Endothelial cell of umbilical vein (primary cell): Measurements from ENCODE around the gene CXCL14. TPM values are rescaled to one million over a fixed set of nuclear protein-coding genes. Genes with fewer than 3 reads are reported as not detected.

Experiments
- BruUV-seq: library from RNA; stranded (reverse); fragments of 400-500 nt; replicated peaks from 2 replicates; lab custom pipeline; 2021; lab: Mats Ljungman, UMichigan
- CTCF ChIA-PET: fragments of 300-600, 350-600 bp; sonication (Branson Sonifier 250); formaldehyde crosslinking; loops from one replicate; lab custom pipeline; 2021; ENCODE audit warnings: antibody characterized with exemption, inconsistent platforms; lab: Charles Lee
- POLR2A ChIA-PET: fragments of 300-600, 350-600 bp; sonication (Branson Sonifier 250); formaldehyde crosslinking; loops from one replicate; lab custom pipeline; 2021; ENCODE audit warnings: antibody characterized with exemption, inconsistent platforms; lab: Charles Lee
- DNase-seq: peaks from one replicate; pipeline ENCODE4 v3.0.0-alpha.2; 2011; ENCODE audit warnings: low read depth, low spot score
- FAIRE-seq: peaks from 2 replicates; lab custom pipeline; 2011; peaks lifted over from hg19 to GRCh38; lab: Jason Lieb, UNC
- H2AFZ ChIP-seq: 2 replicates; pipeline ENCODE4 v1.6.0; 2012; ENCODE audit warnings: low read depth, low read length, control low read depth, inconsistent platforms
- H3K27ac ChIP-seq: 2 replicates; pipeline ENCODE4 v1.5.1; 2011; ENCODE audit warnings: low read depth, mild to moderate bottlenecking, control low read depth, low read length, moderate library complexity; ENCODE audit not compliant: insufficient read depth
- H3K27me3 ChIP-seq, 2 experiments: 2 replicates each; pipeline versions ENCODE4 v1.6.0 to v1.6.1; 2011; ENCODE audit warnings: low read length in 2 of 2, mixed read lengths in 1 of 2; ENCODE audit not compliant: control insufficient read depth in 2 of 2, insufficient read depth in 2 of 2
- H3K36me3 ChIP-seq, 2 experiments: 2 replicates in 1 of 2; 3 replicates in 1 of 2; pipeline ENCODE4 v1.5.1; 2011; ENCODE audit warnings: low read length in 2 of 2, mild to moderate bottlenecking in 1 of 2, moderate library complexity in 1 of 2; ENCODE audit not compliant: control insufficient read depth in 2 of 2, insufficient read depth in 2 of 2; ENCODE audit errors: extremely low read depth in 1 of 2
- H3K4me1 ChIP-seq: 3 replicates; pipeline ENCODE4 v1.5.1; 2011; ENCODE audit warnings: mild to moderate bottlenecking, low read length; ENCODE audit not compliant: control insufficient read depth, insufficient read depth; ENCODE audit errors: extremely low read depth
- H3K4me2 ChIP-seq: 2 replicates; pipeline ENCODE4 v1.6.1; 2011; ENCODE audit warnings: low read length, control low read depth, mixed read lengths; ENCODE audit not compliant: insufficient read depth
- H3K4me3 ChIP-seq, 3 experiments: fragments of 200-600 bp in 1 of 3; sonication (generic), shearing (Covaris generic) in 1 of 3; replicated peaks in 1 of 3; 2 replicates each; pipeline ENCODE4 v1.5.1; 2011 to 2016; ENCODE audit warnings: control low read depth in 3 of 3, low read length in 3 of 3, mild to moderate bottlenecking in 2 of 3, inconsistent platforms in 1 of 3, low read depth in 1 of 3, moderate library complexity in 1 of 3; ENCODE audit not compliant: insufficient read depth in 1 of 3
- H3K79me2 ChIP-seq: 2 replicates; pipeline ENCODE4 v1.6.0; 2012; ENCODE audit warnings: low read length, inconsistent platforms; ENCODE audit not compliant: control insufficient read depth, insufficient read depth
- H3K9ac ChIP-seq: replicated peaks from 2 replicates; pipeline ENCODE3; 2011; ENCODE audit warnings: low read length, control low read depth; ENCODE audit not compliant: insufficient read depth; ENCODE audit errors: extremely low read depth
- H3K9me1 ChIP-seq: replicated peaks from 3 replicates; pipeline ENCODE4 v1.6.0; 2011; ENCODE audit warnings: mild to moderate bottlenecking, low read length; ENCODE audit not compliant: control insufficient read depth, insufficient read depth; ENCODE audit errors: extremely low read depth
- H3K9me3 ChIP-seq: replicated peaks from 2 replicates; pipeline ENCODE4 v1.5.1; 2012; ENCODE audit warnings: low read length, inconsistent platforms; ENCODE audit not compliant: control insufficient read depth, insufficient read depth
- H4K20me1 ChIP-seq: replicated peaks from 2 replicates; pipeline ENCODE3; 2011; ENCODE audit warnings: mild to moderate bottlenecking, low read length; ENCODE audit not compliant: control insufficient read depth, insufficient read depth; ENCODE audit errors: extremely low read depth
- CTCF ChIP-seq, 2 donors: IDR thresholded peaks; 1 replicate in 1 of 2; 2 replicates in 1 of 2; pipeline ENCODE4 v1.5.1; 2011; ENCODE audit warnings: low read length in 2 of 2, mild to moderate bottlenecking in 2 of 2, moderate library complexity in 2 of 2, control low read depth in 1 of 2, inconsistent platforms in 1 of 2, low read depth in 1 of 2; ENCODE audit not compliant: insufficient read depth in 1 of 2; ENCODE audit errors: extremely low read depth in 1 of 2
- EZH2 ChIP-seq: IDR thresholded peaks from 2 replicates; pipeline ENCODE4 v1.6.1; 2012; ENCODE audit warnings: borderline replicate concordance, low read depth, mild to moderate bottlenecking, moderate library complexity, low read length, inconsistent platforms; ENCODE audit not compliant: severe bottlenecking
- FOS ChIP-seq: IDR thresholded peaks from 2 replicates; pipeline ENCODE4 v1.6.1; 2011; ENCODE audit warnings: mild to moderate bottlenecking, low read length, moderate library complexity, borderline replicate concordance; ENCODE audit not compliant: insufficient read depth
- GATA2 ChIP-seq: IDR thresholded peaks from 2 replicates; pipeline ENCODE4 v1.7.0; 2011; ENCODE audit warnings: low read depth, mild to moderate bottlenecking, moderate library complexity, mixed read lengths, low read length; ENCODE audit not compliant: insufficient read length, insufficient read depth
- JUN ChIP-seq: IDR thresholded peaks from 2 replicates; pipeline ENCODE4 v1.6.1; 2011; ENCODE audit warnings: borderline replicate concordance, low read depth; ENCODE audit not compliant: insufficient read length, insufficient read depth
- MAX ChIP-seq: IDR thresholded peaks from 2 replicates; pipeline ENCODE4 v1.6.1; 2011; ENCODE audit not compliant: insufficient read depth, insufficient read length
- MYC ChIP-seq: IDR thresholded peaks from one replicate; pipeline ENCODE4 v1.6.1; 2011; ENCODE audit warnings: mild to moderate bottlenecking, low read depth, low read length
- POLR2A ChIP-seq: IDR thresholded peaks from 2 replicates; pipeline ENCODE4 v1.6.1; 2012; ENCODE audit warnings: low read depth, mild to moderate bottlenecking, control low read depth, low read length
- POLR2AphosphoS5 ChIP-seq: IDR thresholded peaks from 2 replicates; pipeline ENCODE4 v1.6.1; 2012; ENCODE audit warnings: low read depth, mild to moderate bottlenecking, control low read depth, low read length, moderate library complexity; ENCODE audit not compliant: insufficient read depth
- dilution Hi-C: fragments of 300-500 bp; cut with MboI; formaldehyde crosslinking; loops from one replicate; pipeline ENCODE4 v1.15.0; 2019; ENCODE audit warnings: low sequenced_read_pairs; ENCODE audit not compliant: extremely low pct_ligation_motif_present
- intact Hi-C: fragments of 100-400 bp; cut with micrococcal nuclease; formaldehyde crosslinking; loops from one replicate; pipeline ENCODE4 v1.10.0; 2022
- polyA plus RNA-seq, 4 experiments: library from polyadenylated mRNA; depleted of rRNA in 3 of 4; stranded (reverse) in 3 of 4; unstranded in 1 of 4; fragments of >200 nt; gene quantifications; 2 replicates each; pipeline versions ENCODE4 v1.2.1 to v1.2.3, GENCODE V29; 2011 to 2012; ENCODE audit warnings: missing spikeins in 1 of 4
- total RNA-seq: library from RNA; stranded (reverse); gene quantifications from 2 replicates; pipeline ENCODE4 v1.2.3, GENCODE V29; 2021

Gene CXCL14
- total and polyA plus RNA-seq, 2 donors (not counting 3 experiments of a cell fraction or from before 2014, with no cell fraction given) = not detected

GRCh38 chr5:135587721-135588663 lies 9.2 kb upstream of the CXCL14 start:
- dilution Hi-C loops = loop anchor here (25.0 kb wide), 1 partner anchor 249 kb away; the partner anchor contains the start of gene SLC25A48
- CTCF ChIA-PET = interaction anchor here (0.7 to 2.7 kb wide), 3 partner anchors 21 to 122 kb away, joined by 3 to 13 read pairs (median 4); no protein-coding TSS in a partner anchor
- no peaks in the 10 kb centered on the region for H3K27me3 ChIP-seq

GRCh38 chr5:135584918-135585317 lies 6.1 kb upstream of the CXCL14 start:
- Histone ChIP-seq H3K79me2 (no peaks in the 10 kb centered on the region), H3K9ac (no peak overlapping the region), H3K9me1 (no peaks in the 10 kb centered on the region), H3K9me3 (no peaks in the 10 kb centered on the region), H3K27me3 (peaks cover 4 to 8% of the 10 kb centered on the region in 2 experiments), H4K20me1 (no peaks in the 10 kb centered on the region), H3K4me1 (no peaks in the 10 kb centered on the region), H2AFZ (no peak overlapping the region), H3K36me3 (no peaks in the 10 kb centered on the region), H3K4me3 (no peak overlapping the region), H3K4me2 (no peak overlapping the region), H3K27ac (no peak overlapping the region)
- ChIA-PET POLR2A (no interaction called here), CTCF (interaction anchor here (0.8 to 1.0 kb wide), 2 partner anchors 13 to 19 kb away, joined by 3 to 6 read pairs; no protein-coding TSS in a partner anchor)
- TF ChIP-seq JUN = no peak
- no peak for TF ChIP-seq MYC
- no peak for TF ChIP-seq GATA2
- no peak for TF ChIP-seq FOS
- TF ChIP-seq EZH2 = no peak
- no peak for TF ChIP-seq MAX
- TF ChIP-seq POLR2AphosphoS5 = no peak
- no peak for TF ChIP-seq CTCF (IDR thresholded peaks at IDR 0.05; ENCODE audit: extremely low read depth in 1 of 2, insufficient read depth in 1 of 2, low read depth in 1 of 2, low read length in 2 of 2)
- TF ChIP-seq POLR2A = no peak
- no peak for FAIRE-seq
- intact Hi-C loops (no loop called here), dilution Hi-C loops (loop anchor here (25.0 kb wide), 1 partner anchor 252 kb away; the partner anchor contains the start of gene SLC25A48)
- no peak for DNase-seq
- BruUV-seq = no TSS peak

More at GRCh38 chr5:135587721-135588663, 9.2 kb upstream of the CXCL14 start:
- Histone ChIP-seq H3K9me1 (no peaks in the 10 kb centered on the region), H3K4me2 (no peak overlapping the region), H3K79me2 (no peaks in the 10 kb centered on the region), H3K9ac (no peak overlapping the region), H3K27ac (no peak overlapping the region), H3K4me1 (no peaks in the 10 kb centered on the region), H2AFZ (no peak overlapping the region), H3K4me3 (no peak overlapping the region), H3K9me3 (no peaks in the 10 kb centered on the region), H4K20me1 (no peaks in the 10 kb centered on the region), H3K36me3 (no peaks in the 10 kb centered on the region)
- intact Hi-C loops = no loop called here
- TF ChIP-seq POLR2AphosphoS5 (no peak), GATA2 (no peak), JUN (no peak)
- FAIRE-seq (no peak), DNase-seq (no peak)
- no TSS peak for BruUV-seq
- POLR2A ChIA-PET = no interaction called here
